ENCODE data around the gene MAN1C1.
"Not testable (repeated sequence)": the region's sequence is repeated elsewhere in the genome, so short reads cannot be mapped to it uniquely, and the experiment has no call there.

MAN1C1 gene

GRCh38 chr1:25626018-25626417 lies 9.4 kb downstream of the MAN1C1 start:
- intact Hi-C loops (cut with DNase I) = no loop called here
- no peak for DNase-seq

GRCh38 chr1:25628741-25629421 lies 12.3 kb downstream of the MAN1C1 start:
- intact Hi-C loops (cut with DNase I) = no loop called here
- DNase-seq = no peak

- DNase-seq = no peak
- intact Hi-C loops (cut with DNase I) = no loop called here
Measured at GRCh38 chr1:25629836-25630235, 13.2 kb downstream of the MAN1C1 start.

GRCh38 chr1:25631750-25632485 lies 15.3 kb downstream of the MAN1C1 start:
- DNase-seq = no peak
- intact Hi-C loops (cut with DNase I) = no loop called here

- no peak for DNase-seq
- intact Hi-C loops (cut with DNase I) = no loop called here
Measured at GRCh38 chr1:25634066-25634465, 17.5 kb downstream of the MAN1C1 start.

GRCh38 chr1:25634896-25635295 lies 18.3 kb downstream of the MAN1C1 start:
- intact Hi-C loops (cut with DNase I) = no loop called here
- no peak for DNase-seq

- intact Hi-C loops (cut with DNase I); DNase-seq: not testable (repeated sequence)
Measured at GRCh38 chr1:25636141-25636540, 19.6 kb downstream of the MAN1C1 start.

- intact Hi-C loops (cut with DNase I) = no loop called here
- no peak for DNase-seq
Measured at GRCh38 chr1:25640646-25641328, 24.2 kb downstream of the MAN1C1 start.

- intact Hi-C loops (cut with DNase I) = no loop called here
- DNase-seq = no peak
Measured at GRCh38 chr1:25641329-25641725, 24.7 kb downstream of the MAN1C1 start.

- no peak for DNase-seq
- intact Hi-C loops (cut with DNase I) = no loop called here
Measured at GRCh38 chr1:25641931-25642573, 25.5 kb downstream of the MAN1C1 start.

GRCh38 chr1:25642574-25643108 lies 26.1 kb downstream of the MAN1C1 start:
- intact Hi-C loops (cut with DNase I) = no loop called here
- peak in 1 of 10 donors; percentile 87 for DNase-seq

GRCh38 chr1:25643929-25644328 lies 27.3 kb downstream of the MAN1C1 start:
- no peak for DNase-seq
- intact Hi-C loops (cut with DNase I) = no loop called here

- intact Hi-C loops (cut with DNase I) = no loop called here
- DNase-seq = no peak
Measured at GRCh38 chr1:25644962-25645361, 28.4 kb downstream of the MAN1C1 start.

- intact Hi-C loops (cut with DNase I) = no loop called here
- no peak for DNase-seq
Measured at GRCh38 chr1:25645637-25646400, 29.2 kb downstream of the MAN1C1 start.

- DNase-seq = no peak
- intact Hi-C loops (cut with DNase I) = no loop called here
Measured at GRCh38 chr1:25647106-25647505, 30.5 kb downstream of the MAN1C1 start.

GRCh38 chr1:25647863-25648262 lies 31.3 kb downstream of the MAN1C1 start:
- no peak for DNase-seq
- intact Hi-C loops (cut with DNase I) = no loop called here

- intact Hi-C loops (cut with DNase I) = no loop called here
- DNase-seq = no peak
Measured at GRCh38 chr1:25648681-25649440, 32.3 kb downstream of the MAN1C1 start.

- intact Hi-C loops (cut with DNase I) = no loop called here
- no peak for DNase-seq
Measured at GRCh38 chr1:25649505-25650288, 33.1 kb downstream of the MAN1C1 start.

GRCh38 chr1:25650289-25650576 lies 33.6 kb downstream of the MAN1C1 start:
- intact Hi-C loops (cut with DNase I) = no loop called here
- no peak for DNase-seq

All from posterior cingulate gyrus (tissue), 11 donors.